H1 (cell line): ENCODE data around the gene CFAP92. TPM values are rescaled to one million over a fixed set of nuclear protein-coding genes. Genes with fewer than 3 reads are reported as not detected.

Experiments
- CTCF ChIA-PET: fragments of 300-600 bp; sonication (Branson Sonifier 250); formaldehyde crosslinking; loops from one replicate; lab custom pipeline; 2021; ENCODE audit not compliant: partially characterized antibody; lab: Charles Lee
- POLR2A ChIA-PET: fragments of 300-600 bp; sonication (Branson Sonifier 250); formaldehyde crosslinking; loops from one replicate; lab custom pipeline; 2021; ENCODE audit warnings: inconsistent platforms; ENCODE audit not compliant: partially characterized antibody; lab: Charles Lee
- DNase-seq, 2 experiments: peaks; one replicate each; pipeline versions ENCODE4 v3.0.0 to v3.0.0-alpha.2; 2010 to 2022; ENCODE audit warnings: low spot score in 2 of 2, low read depth in 1 of 2, mixed read lengths in 1 of 2
- FAIRE-seq: peaks from 2 replicates; lab custom pipeline; 2011; peaks lifted over from hg19 to GRCh38; lab: Jason Lieb, UNC
- H2AFZ ChIP-seq: 2 replicates; pipeline ENCODE4 v1.8.1; 2012; ENCODE audit warnings: low read length, inconsistent platforms
- H2AK5ac ChIP-seq: 2 replicates; pipeline ENCODE4 v1.6.1; 2013; ENCODE audit warnings: low read depth, low read length
- H2BK120ac ChIP-seq: replicated peaks from 2 replicates; pipeline ENCODE3; 2013; ENCODE audit warnings: low read depth, low read length, inconsistent platforms
- H2BK12ac ChIP-seq: 2 replicates; pipeline ENCODE4 v1.6.1; 2013; ENCODE audit warnings: low read depth, low read length
- H2BK15ac ChIP-seq: 2 replicates; pipeline ENCODE4 v1.6.1; 2013; ENCODE audit warnings: low read length
- H2BK20ac ChIP-seq: 2 replicates; pipeline ENCODE4 v1.6.1; 2013; ENCODE audit warnings: low read length
- H2BK5ac ChIP-seq: 2 replicates; pipeline ENCODE4 v1.6.1; 2013; ENCODE audit warnings: low read depth, low read length
- H3K14ac ChIP-seq: 2 replicates; pipeline ENCODE4 v1.6.1; 2013; ENCODE audit warnings: inconsistent platforms; ENCODE audit not compliant: insufficient read length
- H3K18ac ChIP-seq: 2 replicates; pipeline ENCODE4 v1.6.1; 2013; ENCODE audit warnings: low read length; ENCODE audit errors: extremely low read depth
- H3K23ac ChIP-seq: 2 replicates; pipeline ENCODE4 v1.6.1; 2013; ENCODE audit warnings: inconsistent platforms; ENCODE audit not compliant: insufficient read length
- H3K23me2 ChIP-seq: 2 replicates; pipeline ENCODE4 v1.6.1; 2013; ENCODE audit warnings: low read depth, low read length
- H3K27ac ChIP-seq: 2 replicates; pipeline ENCODE4 v1.6.1; 2011; ENCODE audit warnings: low read depth, low read length, inconsistent platforms
- H3K27me3 ChIP-seq, 4 experiments: replicated peaks in 1 of 4; 1 replicate in 1 of 4; 2 replicates in 3 of 4; pipeline versions ENCODE4 v1.6.1 to v1.8.1; 2011 to 2013; ENCODE audit warnings: low read length in 3 of 4, mild to moderate bottlenecking in 3 of 4, inconsistent platforms in 2 of 4, mixed read lengths in 2 of 4, moderate library complexity in 1 of 4; ENCODE audit not compliant: control insufficient read depth in 3 of 4, insufficient read depth in 3 of 4; ENCODE audit errors: extremely low read depth in 1 of 4
- H3K36me3 ChIP-seq, 4 experiments: 2 replicates each; pipeline versions ENCODE4 v1.6.1 to v1.8.1; 2011 to 2013; ENCODE audit warnings: mild to moderate bottlenecking in 4 of 4, low read length in 3 of 4, moderate library complexity in 2 of 4, control low read depth in 1 of 4, inconsistent platforms in 1 of 4; ENCODE audit not compliant: insufficient read depth in 4 of 4, control insufficient read depth in 2 of 4
- H3K4ac ChIP-seq: replicated peaks from 2 replicates; pipeline ENCODE3; 2013; ENCODE audit warnings: low read length, low read depth, mixed read lengths, inconsistent platforms; ENCODE audit not compliant: insufficient read length
- H3K4me1 ChIP-seq, 4 experiments: replicated peaks in 1 of 4; 1 replicate in 1 of 4; 2 replicates in 3 of 4; pipeline versions ENCODE4 v1.6.1 to v1.8.1; 2011 to 2013; ENCODE audit warnings: low read length in 3 of 4, inconsistent platforms in 2 of 4, mixed read lengths in 1 of 4; ENCODE audit not compliant: insufficient read depth in 4 of 4, control insufficient read depth in 3 of 4
- H3K4me2 ChIP-seq, 2 experiments: 2 replicates each; pipeline versions ENCODE4 v1.6.1 to v1.8.1; 2011 to 2013; ENCODE audit warnings: low read depth in 2 of 2, low read length in 2 of 2, control low read depth in 1 of 2, inconsistent platforms in 1 of 2, mild to moderate bottlenecking in 1 of 2; ENCODE audit not compliant: insufficient read depth in 1 of 2
- H3K4me3 ChIP-seq, 4 experiments: fragments of 200-600, 300-600 bp in 1 of 4; sonication (generic), shearing (Covaris generic), sonication (Bioruptor Twin) in 1 of 4; 2 replicates each; pipeline versions ENCODE4 v1.5.1 to v1.8.1; 2011 to 2016; ENCODE audit warnings: low read length in 4 of 4, low read depth in 3 of 4, control low read depth in 2 of 4, inconsistent platforms in 2 of 4, mild to moderate bottlenecking in 2 of 4, mixed read lengths in 1 of 4, moderate library complexity in 1 of 4; ENCODE audit not compliant: insufficient read depth in 2 of 4; ENCODE audit errors: extremely low read depth in 1 of 4
- H3K56ac ChIP-seq: replicated peaks from 2 replicates; pipeline ENCODE3; 2013; ENCODE audit warnings: low read depth, mild to moderate bottlenecking, mixed read lengths, low read length, inconsistent platforms; ENCODE audit not compliant: insufficient read length
- H3K79me1 ChIP-seq: 2 replicates; pipeline ENCODE4 v1.6.1; 2013; ENCODE audit warnings: low read depth, low read length, control low read depth
- H3K79me2 ChIP-seq, 2 experiments: 2 replicates each; pipeline versions ENCODE4 v1.6.1 to v1.8.1; 2012 to 2013; ENCODE audit warnings: low read length in 2 of 2, mild to moderate bottlenecking in 2 of 2, inconsistent platforms in 1 of 2; ENCODE audit not compliant: insufficient read depth in 2 of 2, control insufficient read depth in 1 of 2
- H3K9ac ChIP-seq, 4 experiments: replicated peaks in 1 of 4; 1 replicate in 1 of 4; 2 replicates in 3 of 4; pipeline versions ENCODE4 v1.6.1 to v1.8.1; 2011 to 2013; ENCODE audit warnings: low read depth in 3 of 4, low read length in 3 of 4, control low read depth in 2 of 4, mild to moderate bottlenecking in 2 of 4, moderate library complexity in 2 of 4, inconsistent platforms in 1 of 4; ENCODE audit errors: extremely low read depth in 1 of 4
- H3K9me3 ChIP-seq, 2 experiments: 2 replicates each; pipeline versions ENCODE4 v1.6.1 to v1.8.1; 2012 to 2013; ENCODE audit warnings: mild to moderate bottlenecking in 2 of 2, moderate library complexity in 2 of 2, control low read depth in 1 of 2, inconsistent platforms in 1 of 2, low read depth in 1 of 2, low read length in 1 of 2, mixed read lengths in 1 of 2; ENCODE audit not compliant: insufficient read depth in 2 of 2
- H4K20me1 ChIP-seq, 2 experiments: replicated peaks in 1 of 2; 2 replicates each; pipeline versions ENCODE3 to v1.8.1; 2011 to 2013; ENCODE audit warnings: inconsistent platforms in 2 of 2, low read length in 2 of 2, mild to moderate bottlenecking in 1 of 2; ENCODE audit not compliant: insufficient read depth in 2 of 2, control insufficient read depth in 1 of 2
- H4K5ac ChIP-seq: 2 replicates; pipeline ENCODE4 v1.6.1; 2013; ENCODE audit warnings: low read length, low read depth, mixed read lengths, inconsistent platforms; ENCODE audit not compliant: insufficient read length
- H4K8ac ChIP-seq: 2 replicates; pipeline ENCODE4 v1.8.0; 2013; ENCODE audit warnings: mild to moderate bottlenecking, moderate library complexity, low read length, inconsistent platforms; ENCODE audit not compliant: insufficient read depth; ENCODE audit errors: extremely low read depth
- H4K91ac ChIP-seq: replicated peaks from 2 replicates; pipeline ENCODE3; 2013; ENCODE audit warnings: low read length, mixed read lengths, inconsistent platforms; ENCODE audit not compliant: insufficient read length
- ASH2L ChIP-seq: fragments of 200-600, 300-600 bp; sonication (generic); IDR thresholded peaks from one replicate; pipeline ENCODE4 v1.7.1; 2017; ENCODE audit warnings: low read length
- EGR1 ChIP-seq: IDR thresholded peaks from 2 replicates; pipeline ENCODE4 v1.6.1; 2011; ENCODE audit warnings: low read depth, low read length, borderline replicate concordance
- KDM1A ChIP-seq: fragments of 200-600, 300-600 bp; sonication (generic); IDR thresholded peaks from 2 replicates; pipeline ENCODE4 v1.7.1; 2016; ENCODE audit warnings: mild to moderate bottlenecking, low read length, borderline replicate concordance
- PHF8 ChIP-seq: fragments of 200-600 bp; sonication (generic); conservative IDR thresholded peaks from 2 replicates; pipeline ENCODE4 v1.7.1; 2012; ENCODE audit warnings: low read depth, mild to moderate bottlenecking, inconsistent platforms, low read length, moderate library complexity
- POLR2AphosphoS5 ChIP-seq: IDR thresholded peaks from 2 replicates; pipeline ENCODE4 v1.6.1; 2011; ENCODE audit warnings: low read depth, low read length
- TCF12 ChIP-seq: IDR thresholded peaks from 2 replicates; pipeline ENCODE4 v1.6.1; 2011; ENCODE audit warnings: low read depth, mild to moderate bottlenecking, low read length
- WGBS, 2 experiments: shearing (Covaris generic) in 1 of 2; methylation state at CpG; one replicate each; pipeline versions ENCODE4 v1.1.6 to v1.1.7; 2013 to 2015; ENCODE audit warnings: low lambda C conversion rate in 2 of 2, mixed read lengths in 2 of 2, inconsistent platforms in 1 of 2, low coverage in 1 of 2, missing lambda C conversion rate in 1 of 2; ENCODE audit not compliant: insufficient replicate concordance in 2 of 2, insufficient coverage in 1 of 2, insufficient read length in 1 of 2; ENCODE audit errors: extremely low coverage in 1 of 2, missing lambda C conversion rate in 1 of 2; 5-methylcytosine and 5-hydroxymethylcytosine counted together
- polyA plus RNA-seq, 7 experiments: library from polyadenylated mRNA; depleted of rRNA in 3 of 7; stranded (reverse) in 5 of 7; unstranded in 2 of 7; fragments of >200 nt in 5 of 7; fragments of 200-250 nt in 2 of 7; gene quantifications; 1 replicate in 5 of 7; 2 replicates in 1 of 7; 4 replicates in 1 of 7; pipeline versions ENCODE4 v1.2.1 to v1.2.3, GENCODE V29; 2011 to 2013; ENCODE audit warnings: missing spikeins in 2 of 7, mixed read lengths in 2 of 7
- total RNA-seq: library from RNA; stranded (reverse); fragmentation: NEBNext Ultra II Directional; extraction: Animal tissue kit (Norgen Biotek cat#: 25700); gene quantifications from 2 replicates; pipeline ENCODE4 v1.2.1, GENCODE V29; 2021
- TF ChIP-seq, protein P1 (sequence below): IDR thresholded peaks from 2 replicates; pipeline ENCODE4 v1.6.1; 2012; ENCODE audit warnings: low read length, inconsistent platforms
- TF ChIP-seq, protein P2 (sequence below): IDR thresholded peaks from 2 replicates; pipeline ENCODE4 v1.6.1; 2011; ENCODE audit warnings: low read length, improper control_type of control experiment

CFAP92 gene
- total and polyA plus RNA-seq, 2 of the 8 experiments (the other 6 are each of a cell fraction or from before 2014, with no cell fraction given) = 0.77 to 2.0 TPM

DNA sequence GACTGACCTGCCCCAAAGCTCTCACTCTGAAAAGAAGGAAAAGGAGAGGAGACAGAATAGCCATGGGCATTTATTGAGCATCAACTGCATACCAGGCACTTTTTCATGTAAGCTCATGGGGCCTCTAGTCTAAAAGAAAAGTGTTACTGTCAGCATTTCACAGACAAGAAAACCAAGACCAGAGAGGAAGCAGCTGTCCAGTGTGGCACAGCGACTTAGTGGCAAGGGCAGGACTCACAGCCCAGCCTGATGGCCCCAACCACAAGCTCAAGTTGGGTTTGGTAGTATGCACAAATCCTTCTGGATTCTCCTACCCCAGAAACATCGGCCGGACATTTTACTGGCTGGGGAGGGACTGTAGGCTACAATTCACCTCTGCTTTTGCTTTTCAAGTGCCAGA is 13.0 kb upstream of the CFAP92 start:
- H4K20me1 ChIP-seq = peaks cover 2 to 9% of the 10 kb centered on the region in 2 experiments
- H3K23ac ChIP-seq = no peak overlapping the region
- no peak overlapping the region for H3K4me3 ChIP-seq
- H2BK15ac ChIP-seq = no peak overlapping the region; the same call in 1 of the 2 replicates
- no peak overlapping the region for H3K4me2 ChIP-seq
- no peak overlapping the region for H2AFZ ChIP-seq
- no peak overlapping the region for H2BK5ac ChIP-seq
- TF ChIP-seq PHF8 (no peak), EGR1 (no peak), ASH2L (no peak), TCF12 (no peak), KDM1A (no peak), POLR2AphosphoS5 (no peak)
- TF ChIP-seq, protein P1, sequence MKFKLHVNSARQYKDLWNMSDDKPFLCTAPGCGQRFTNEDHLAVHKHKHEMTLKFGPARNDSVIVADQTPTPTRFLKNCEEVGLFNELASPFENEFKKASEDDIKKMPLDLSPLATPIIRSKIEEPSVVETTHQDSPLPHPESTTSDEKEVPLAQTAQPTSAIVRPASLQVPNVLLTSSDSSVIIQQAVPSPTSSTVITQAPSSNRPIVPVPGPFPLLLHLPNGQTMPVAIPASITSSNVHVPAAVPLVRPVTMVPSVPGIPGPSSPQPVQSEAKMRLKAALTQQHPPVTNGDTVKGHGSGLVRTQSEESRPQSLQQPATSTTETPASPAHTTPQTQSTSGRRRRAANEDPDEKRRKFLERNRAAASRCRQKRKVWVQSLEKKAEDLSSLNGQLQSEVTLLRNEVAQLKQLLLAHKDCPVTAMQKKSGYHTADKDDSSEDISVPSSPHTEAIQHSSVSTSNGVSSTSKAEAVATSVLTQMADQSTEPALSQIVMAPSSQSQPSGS = no peak
- TF ChIP-seq, protein P2, sequence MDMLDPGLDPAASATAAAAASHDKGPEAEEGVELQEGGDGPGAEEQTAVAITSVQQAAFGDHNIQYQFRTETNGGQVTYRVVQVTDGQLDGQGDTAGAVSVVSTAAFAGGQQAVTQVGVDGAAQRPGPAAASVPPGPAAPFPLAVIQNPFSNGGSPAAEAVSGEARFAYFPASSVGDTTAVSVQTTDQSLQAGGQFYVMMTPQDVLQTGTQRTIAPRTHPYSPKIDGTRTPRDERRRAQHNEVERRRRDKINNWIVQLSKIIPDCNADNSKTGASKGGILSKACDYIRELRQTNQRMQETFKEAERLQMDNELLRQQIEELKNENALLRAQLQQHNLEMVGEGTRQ = no peak
- no peak overlapping the region for H2BK20ac ChIP-seq
- H4K5ac ChIP-seq = no peak overlapping the region
- no peak overlapping the region for H3K18ac ChIP-seq
- H3K79me1 ChIP-seq = no peaks in the 10 kb centered on the region
- H3K9ac ChIP-seq = no peak overlapping the region
- H3K4ac ChIP-seq = no peak overlapping the region
- POLR2A ChIA-PET = no interaction called here
- H3K27ac ChIP-seq = no peak overlapping the region
- H3K27me3 ChIP-seq = peaks cover 29 to 46% (median 34%) of the 10 kb centered on the region in 4 experiments
- DNase-seq (no peak), FAIRE-seq (no peak)
- H3K9me3 ChIP-seq = no peaks in the 10 kb centered on the region
- peaks cover 0 to 9% (median 0%) of the 10 kb centered on the region in 4 experiments; a peak in 1 of 8 replicates for H3K36me3 ChIP-seq
- no peak overlapping the region for H3K56ac ChIP-seq
- H3K79me2 ChIP-seq = no peaks in the 10 kb centered on the region
- CTCF ChIA-PET = interaction anchor here (0.7 to 4.1 kb wide), 6 partner anchors 8 to 76 kb away, joined by 3 to 25 read pairs (median 6); no protein-coding TSS in a partner anchor
- 89% methylated on average over 3 of the region's 3 CpGs; no CpG with 5 or more reads in 1 of the 2 experiments for WGBS, 2 experiments
- no peak overlapping the region for H2AK5ac ChIP-seq
- H4K8ac ChIP-seq = no peak overlapping the region
- no peak overlapping the region for H4K91ac ChIP-seq
- H3K23me2 ChIP-seq = peaks cover 8% of the 10 kb centered on the region; the same call in 1 of the 2 replicates
- H2BK12ac ChIP-seq = no peak overlapping the region
- peaks cover 0 to 7% (median 1%) of the 10 kb centered on the region in 4 experiments; a peak in 2 of 7 replicates for H3K4me1 ChIP-seq
- H2BK120ac ChIP-seq = no peak overlapping the region
- no peak overlapping the region for H3K14ac ChIP-seq
